OCI-LY1 (cell line): ENCODE results near the gene ROPN1L.

Source experiments
- H2AFZ ChIP-seq: fragments of 200-600 bp; sonication (generic), shearing (Covaris generic); 2 replicates; pipeline ENCODE4 v1.6.0; 2014; ENCODE audit warnings: antibody characterized with exemption, mild to moderate bottlenecking, low read length
- H3F3A ChIP-seq: fragments of 200-600 bp; sonication (generic), shearing (Covaris generic); 2 replicates; pipeline ENCODE4 v1.6.0; 2014; ENCODE audit warnings: mild to moderate bottlenecking, antibody characterized with exemption, low read length, moderate library complexity; ENCODE audit not compliant: insufficient read depth
- H3K27ac ChIP-seq: fragments of 200-600 bp; sonication (generic); 2 replicates; pipeline ENCODE4 v1.5.1; 2014; ENCODE audit warnings: low read length, mixed run types, mild to moderate bottlenecking, low read depth; ENCODE audit not compliant: poor library complexity, severe bottlenecking
- H3K27me3 ChIP-seq: fragments of 200-600 bp; sonication (generic); 2 replicates; pipeline ENCODE4 v1.6.0; 2014; ENCODE audit warnings: antibody characterized with exemption, mild to moderate bottlenecking, low read length, moderate library complexity; ENCODE audit not compliant: insufficient read depth
- H3K36me3 ChIP-seq: fragments of 200-600 bp; sonication (generic); 2 replicates; pipeline ENCODE4 v1.6.1; 2014; ENCODE audit warnings: mild to moderate bottlenecking, antibody characterized with exemption, low read length, moderate library complexity, mixed read lengths; ENCODE audit not compliant: insufficient read depth
- H3K4me1 ChIP-seq: fragments of 200-600 bp; sonication (generic); 2 replicates; pipeline ENCODE4 v1.5.1; 2014; ENCODE audit warnings: mild to moderate bottlenecking, low read length, moderate library complexity; ENCODE audit not compliant: insufficient read depth, severe bottlenecking
- H3K4me2 ChIP-seq: fragments of 200-600 bp; sonication (generic), shearing (Covaris generic); 2 replicates; pipeline ENCODE4 v1.6.1; 2014; ENCODE audit warnings: low read length
- H3K4me3 ChIP-seq: fragments of 200-600 bp; sonication (generic); 2 replicates; pipeline ENCODE4 v1.5.1; 2014; ENCODE audit warnings: low read length, low read depth, mild to moderate bottlenecking, mixed read lengths; ENCODE audit not compliant: poor library complexity, severe bottlenecking
- H3K79me2 ChIP-seq: fragments of 200-600 bp; shearing (Covaris generic); 2 replicates; pipeline ENCODE4 v1.6.1; 2016; ENCODE audit warnings: mixed run types, low read length, mixed read lengths; ENCODE audit not compliant: insufficient read depth
- H3K9ac ChIP-seq: fragments of 200-600 bp; sonication (generic), shearing (Covaris generic); 2 replicates; pipeline ENCODE4 v1.6.1; 2014; ENCODE audit warnings: mild to moderate bottlenecking, low read length, mixed read lengths
- H3K9me2 ChIP-seq: fragments of 200-600 bp; sonication (generic), shearing (Covaris generic); 2 replicates; pipeline ENCODE4 v1.6.1; 2014; ENCODE audit warnings: low read depth, mild to moderate bottlenecking, low read length, mixed read lengths
- H3K9me3 ChIP-seq: fragments of 200-600 bp; shearing (Covaris generic); 2 replicates; pipeline ENCODE4 v1.6.1; 2014; ENCODE audit warnings: low read length, mixed read lengths
- H4K20me1 ChIP-seq: fragments of 200-600 bp; sonication (generic), shearing (Covaris generic); 2 replicates; pipeline ENCODE4 v1.6.0; 2016; ENCODE audit warnings: mild to moderate bottlenecking, low read length; ENCODE audit not compliant: insufficient read depth
- EZH2 ChIP-seq: fragments of 200-600 bp; sonication (generic), shearing (Covaris generic); IDR thresholded peaks from 2 replicates; pipeline ENCODE4 v1.8.0; 2017; ENCODE audit warnings: borderline replicate concordance, mixed run types, mild to moderate bottlenecking, antibody characterized with exemption, low read length, moderate library complexity, mixed read lengths
- TF ChIP-seq, protein P1 (sequence below): fragments of 200-600 bp; sonication (generic), shearing (Covaris generic); IDR thresholded peaks from 2 replicates; pipeline ENCODE4 v1.5.1; 2017; ENCODE audit warnings: mild to moderate bottlenecking, antibody characterized with exemption, low read length, moderate library complexity, mixed read lengths

Gene ROPN1L

GRCh38 chr5:10469253-10470050 is 27.8 kb downstream of the ROPN1L start:
- Histone ChIP-seq H3K27me3 (no peaks in the 10 kb centered on the region), H4K20me1 (no peaks in the 10 kb centered on the region)

GRCh38 chr5:10470669-10471068 is 29.0 kb downstream of the ROPN1L start:
- Histone ChIP-seq H3K9me2 (no peaks in the 10 kb centered on the region), H3K4me1 (no peaks in the 10 kb centered on the region), H3F3A (no peaks in the 10 kb centered on the region), H3K79me2 (no peaks in the 10 kb centered on the region), H3K9me3 (no peaks in the 10 kb centered on the region), H3K27me3 (peaks cover 5% of the 10 kb centered on the region; the same call in 1 of the 2 replicates), H3K27ac (no peak overlapping the region), H2AFZ (no peak overlapping the region), H3K9ac (no peak overlapping the region), H3K4me2 (no peak overlapping the region), H4K20me1 (no peaks in the 10 kb centered on the region), H3K4me3 (no peak overlapping the region), H3K36me3 (no peaks in the 10 kb centered on the region)
- TF ChIP-seq, protein P1, sequence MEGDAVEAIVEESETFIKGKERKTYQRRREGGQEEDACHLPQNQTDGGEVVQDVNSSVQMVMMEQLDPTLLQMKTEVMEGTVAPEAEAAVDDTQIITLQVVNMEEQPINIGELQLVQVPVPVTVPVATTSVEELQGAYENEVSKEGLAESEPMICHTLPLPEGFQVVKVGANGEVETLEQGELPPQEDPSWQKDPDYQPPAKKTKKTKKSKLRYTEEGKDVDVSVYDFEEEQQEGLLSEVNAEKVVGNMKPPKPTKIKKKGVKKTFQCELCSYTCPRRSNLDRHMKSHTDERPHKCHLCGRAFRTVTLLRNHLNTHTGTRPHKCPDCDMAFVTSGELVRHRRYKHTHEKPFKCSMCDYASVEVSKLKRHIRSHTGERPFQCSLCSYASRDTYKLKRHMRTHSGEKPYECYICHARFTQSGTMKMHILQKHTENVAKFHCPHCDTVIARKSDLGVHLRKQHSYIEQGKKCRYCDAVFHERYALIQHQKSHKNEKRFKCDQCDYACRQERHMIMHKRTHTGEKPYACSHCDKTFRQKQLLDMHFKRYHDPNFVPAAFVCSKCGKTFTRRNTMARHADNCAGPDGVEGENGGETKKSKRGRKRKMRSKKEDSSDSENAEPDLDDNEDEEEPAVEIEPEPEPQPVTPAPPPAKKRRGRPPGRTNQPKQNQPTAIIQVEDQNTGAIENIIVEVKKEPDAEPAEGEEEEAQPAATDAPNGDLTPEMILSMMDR = no peak
- no peak for TF ChIP-seq EZH2

More at GRCh38 chr5:10469253-10470050, 27.8 kb downstream of the ROPN1L start:
- Histone ChIP-seq H3F3A (no peaks in the 10 kb centered on the region), H3K27ac (no peak overlapping the region), H3K9me3 (no peaks in the 10 kb centered on the region), H3K9me2 (no peaks in the 10 kb centered on the region), H3K36me3 (no peaks in the 10 kb centered on the region), H2AFZ (no peak overlapping the region), H3K79me2 (no peaks in the 10 kb centered on the region), H3K9ac (no peak overlapping the region), H3K4me2 (no peak overlapping the region), H3K4me1 (no peaks in the 10 kb centered on the region), H3K4me3 (no peak overlapping the region)
- TF ChIP-seq, protein P1 = no peak
- TF ChIP-seq EZH2 = no peak

- Histone ChIP-seq H3K4me1 (no peaks in the 10 kb centered on the region), H3K9me3 (no peaks in the 10 kb centered on the region), H3K9me2 (no peaks in the 10 kb centered on the region), H3K4me3 (no peak overlapping the region), H3F3A (no peaks in the 10 kb centered on the region), H3K9ac (no peak overlapping the region), H2AFZ (no peak overlapping the region), H3K27ac (no peak overlapping the region), H4K20me1 (no peaks in the 10 kb centered on the region), H3K79me2 (no peaks in the 10 kb centered on the region), H3K36me3 (no peaks in the 10 kb centered on the region), H3K27me3 (peaks cover 11% of the 10 kb centered on the region; the same call in 1 of the 2 replicates), H3K4me2 (no peak overlapping the region)
- TF ChIP-seq, protein P1 = no peak
- TF ChIP-seq EZH2 = no peak
Observed at GRCh38 chr5:10471677-10472076, 30.0 kb downstream of the ROPN1L start.
